BJ (cell line): ENCODE data around the gene CECR2. TPM values are rescaled to one million over a fixed set of nuclear protein-coding genes. Genes with fewer than 3 reads are reported as not detected.

Source experiments
- CTCF ChIA-PET: fragments of 350-600 bp; formaldehyde crosslinking; extraction: SDS; loops from one replicate; lab custom pipeline; 2021; ENCODE audit warnings: antibody characterized with exemption, inconsistent platforms; lab: Yijun Ruan, JAX
- POLR2A ChIA-PET: fragments of 300-600 bp; sonication (Branson Sonifier 250); formaldehyde crosslinking; extraction: SDS; loops from one replicate; lab custom pipeline; 2021; ENCODE audit warnings: antibody characterized with exemption; lab: Charles Lee
- DNase-seq: peaks from one replicate; pipeline ENCODE4 v3.0.0-alpha.2; 2011; ENCODE audit warnings: low read depth
- H3K27me3 ChIP-seq: 2 replicates; pipeline ENCODE4 v1.6.0; 2011; ENCODE audit warnings: low read length; ENCODE audit not compliant: control insufficient read depth, insufficient read depth
- H3K36me3 ChIP-seq: 2 replicates; pipeline ENCODE4 v1.5.1; 2011; ENCODE audit warnings: low read length; ENCODE audit not compliant: control insufficient read depth, insufficient read depth
- H3K4me3 ChIP-seq: 2 replicates; pipeline ENCODE4 v1.5.1; 2011; ENCODE audit warnings: low read depth, mild to moderate bottlenecking, control low read depth, low read length
- CTCF ChIP-seq: IDR thresholded peaks from 2 replicates; pipeline ENCODE4 v1.5.1; 2011; ENCODE audit warnings: low read depth, mild to moderate bottlenecking, control low read depth, inconsistent platforms, low read length, moderate library complexity; ENCODE audit not compliant: insufficient read depth
- polyA plus RNA-seq: library from polyadenylated mRNA; depleted of rRNA; stranded (reverse); fragments of >200 nt; gene quantifications from 2 replicates; pipeline ENCODE4 v1.2.3, GENCODE V29; 2011

Gene CECR2
- polyA plus RNA-seq, 1 experiment = not detected

DNA sequence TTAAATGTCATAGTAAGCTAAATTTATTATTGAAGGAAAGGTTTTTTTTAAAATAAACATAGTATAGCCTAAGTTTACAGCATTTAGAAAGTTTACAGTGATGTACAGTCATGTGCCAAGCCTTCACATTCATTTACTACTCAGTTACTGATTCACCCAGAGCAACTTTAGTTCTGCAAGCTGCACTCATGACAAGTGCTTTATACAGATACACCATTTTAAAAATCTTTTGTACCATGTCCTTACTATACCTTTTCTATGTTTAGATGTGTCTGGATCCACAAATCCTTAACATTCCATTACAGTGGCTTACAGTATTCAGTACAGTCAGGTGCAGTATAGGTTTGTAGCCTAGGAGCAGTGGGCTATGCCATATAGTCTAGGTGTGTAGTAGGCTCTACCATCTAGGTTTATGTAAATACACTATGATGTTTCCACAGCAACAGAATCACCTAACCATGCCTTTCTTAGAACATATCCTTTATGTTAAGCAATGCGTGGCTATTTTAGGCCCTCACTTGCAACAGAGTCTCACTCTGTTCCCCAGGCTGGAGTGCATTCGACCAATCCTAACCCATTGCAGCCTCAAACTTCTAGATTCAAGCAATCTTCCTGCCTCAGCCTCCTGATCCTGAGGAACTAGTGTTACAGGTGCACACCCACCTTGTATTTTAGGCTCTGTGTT lies 114.6 kb downstream of the CECR2 start:
- no peaks in the 10 kb centered on the region for H3K27me3 ChIP-seq

DNA sequence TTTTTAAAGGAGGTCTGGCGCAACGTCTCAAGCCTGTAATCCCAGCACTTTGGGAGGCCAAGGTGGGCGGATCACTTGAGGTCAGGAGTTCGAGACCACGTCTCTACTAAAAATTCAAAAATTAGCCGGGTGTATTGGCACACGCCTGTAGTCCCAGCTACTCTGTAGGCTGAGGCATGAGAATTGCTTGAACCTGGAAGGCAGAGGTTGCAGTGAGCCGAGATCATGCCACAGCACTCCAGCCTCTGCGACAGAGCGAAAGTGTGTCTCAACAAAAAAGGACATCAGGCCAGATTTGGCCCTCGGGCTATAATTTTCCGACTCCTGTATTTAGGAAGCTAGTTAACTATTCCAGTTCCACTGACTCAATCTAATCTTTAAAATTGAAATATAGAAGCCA lies 115.3 kb downstream of the CECR2 start:
- CTCF ChIA-PET = no interaction called here
- no peak for DNase-seq
- Histone ChIP-seq H3K4me3 (no peak overlapping the region), H3K27me3 (no peaks in the 10 kb centered on the region), H3K36me3 (no peaks in the 10 kb centered on the region)
- POLR2A ChIA-PET = no interaction called here
- no peak for TF ChIP-seq CTCF

More for the DNA sequence above, 114.6 kb downstream of the CECR2 start:
- no peak overlapping the region for H3K4me3 ChIP-seq
- no peak for DNase-seq
- CTCF ChIA-PET = interaction anchor here (0.7 to 1.3 kb wide), 4 partner anchors 9 to 426 kb away, joined by 3 to 4 read pairs (median 3); no protein-coding TSS in a partner anchor
- TF ChIP-seq CTCF = no peak
- POLR2A ChIA-PET = no interaction called here
- no peaks in the 10 kb centered on the region for H3K36me3 ChIP-seq

GRCh38 chr22:17486313-17486712 lies 117.1 kb downstream of the CECR2 start:
- POLR2A ChIA-PET = no interaction called here
- DNase-seq = no peak
- H3K27me3 ChIP-seq = no peaks in the 10 kb centered on the region
- CTCF ChIA-PET = interaction anchor here (1.4 to 1.7 kb wide), 3 partner anchors 15 to 315 kb away, joined by 4 to 5 read pairs (median 4); no protein-coding TSS in a partner anchor
- TF ChIP-seq CTCF = no peak
- no peak overlapping the region for H3K4me3 ChIP-seq
- H3K36me3 ChIP-seq = no peaks in the 10 kb centered on the region

DNA sequence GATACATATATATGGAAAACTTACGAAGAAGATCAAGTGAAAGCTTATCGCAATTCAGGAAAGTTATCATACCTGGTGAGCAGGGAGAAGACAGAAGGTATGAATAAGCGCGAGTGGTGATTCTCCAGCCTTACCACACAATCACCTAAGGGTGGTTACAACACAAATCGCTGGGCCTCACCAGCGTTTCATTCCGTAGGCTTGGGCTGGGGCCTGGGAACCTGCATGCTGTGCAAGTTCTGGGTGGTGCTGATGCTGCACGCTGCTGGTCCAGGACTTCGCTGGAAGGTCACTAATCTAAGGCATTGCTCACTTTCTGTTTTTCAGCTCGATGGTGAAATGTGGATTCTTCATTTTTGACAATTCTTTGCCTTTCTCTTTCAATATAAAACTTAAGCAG lies 117.5 kb downstream of the CECR2 start:
- no peaks in the 10 kb centered on the region for H3K27me3 ChIP-seq
- ChIA-PET CTCF (interaction anchor here (1.2 to 1.7 kb wide), 4 partner anchors 15 to 316 kb away, joined by 4 to 5 read pairs (median 4); no protein-coding TSS in a partner anchor), POLR2A (no interaction called here)
- H3K36me3 ChIP-seq = no peaks in the 10 kb centered on the region
- DNase-seq = no peak
- no peak for TF ChIP-seq CTCF
- no peak overlapping the region for H3K4me3 ChIP-seq

DNA sequence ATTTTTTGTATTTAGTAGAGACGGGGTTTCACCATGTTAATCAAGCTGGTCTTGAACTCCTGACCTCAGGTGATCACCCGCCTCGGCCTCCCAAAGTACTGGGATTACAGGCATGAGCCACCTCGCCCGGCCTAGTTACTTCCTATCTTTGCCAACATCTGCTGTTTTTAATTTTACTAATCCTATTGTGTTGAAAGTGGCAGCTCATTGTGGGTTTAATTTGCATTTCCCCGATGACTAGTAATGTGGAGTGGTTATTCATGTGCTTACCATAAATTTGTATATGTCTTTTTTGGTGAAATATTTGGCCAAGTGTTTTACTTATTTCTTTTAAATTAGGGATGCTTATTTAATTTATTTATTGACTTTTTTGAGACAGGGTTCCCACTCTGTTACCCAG lies 119.8 kb downstream of the CECR2 start:
- DNase-seq = no peak
- ChIA-PET CTCF (interaction anchor here (1.4 to 2.9 kb wide), 3 partner anchors 12 to 414 kb away, joined by 3 to 13 read pairs (median 3); no protein-coding TSS in a partner anchor), POLR2A (no interaction called here)
- no peak for TF ChIP-seq CTCF
- no peak overlapping the region for H3K4me3 ChIP-seq
- no peaks in the 10 kb centered on the region for H3K27me3 ChIP-seq
- H3K36me3 ChIP-seq = no peaks in the 10 kb centered on the region
